Activated naive CD8-positive, alpha-beta T cell treated with anti-CD3 and anti-CD28 coated beads for 36 hours (primary cell): ENCODE data around the gene OR10G7. TPM values are rescaled to one million over a fixed set of nuclear protein-coding genes. Genes with fewer than 3 reads are reported as not detected.
A peak's percentile ranks its signal among the peaks of the same experiment; 100 is the strongest.
"Not testable (repeated sequence)": the region's sequence is repeated elsewhere in the genome, so short reads cannot be mapped to it uniquely, and the experiment has no call there.

Source experiments
- DNase-seq: peaks from one replicate; pipeline ENCODE4 v3.0.0; 2021
- H3K27ac Mint-ChIP-seq: one replicate; pipeline ENCODE4 v1.8.0; 2022; ENCODE audit warnings: mild to moderate bottlenecking, moderate library complexity, mixed read lengths
- H3K27me3 Mint-ChIP-seq: one replicate; pipeline ENCODE4 v1.8.0; 2022; ENCODE audit warnings: mild to moderate bottlenecking, mixed read lengths
- H3K36me3 Mint-ChIP-seq: one replicate; pipeline ENCODE4 v1.8.0; 2021; ENCODE audit warnings: mild to moderate bottlenecking, mixed read lengths
- H3K4me1 Mint-ChIP-seq: one replicate; pipeline ENCODE4 v1.8.0; 2021; ENCODE audit warnings: mixed read lengths
- H3K4me3 Mint-ChIP-seq: one replicate; pipeline ENCODE4 v1.8.0; 2022; ENCODE audit warnings: mild to moderate bottlenecking, moderate library complexity, mixed read lengths
- H3K9me3 Mint-ChIP-seq: one replicate; pipeline ENCODE4 v1.8.0; 2022; ENCODE audit warnings: mixed read lengths
- total RNA-seq, 2 experiments: library from RNA; stranded (reverse); gene quantifications; one replicate each; pipeline ENCODE4 v1.2.3, GENCODE V29; 2021

OR10G7 gene
- total RNA-seq, 2 experiments from 2014 or later = not detected

DNA sequence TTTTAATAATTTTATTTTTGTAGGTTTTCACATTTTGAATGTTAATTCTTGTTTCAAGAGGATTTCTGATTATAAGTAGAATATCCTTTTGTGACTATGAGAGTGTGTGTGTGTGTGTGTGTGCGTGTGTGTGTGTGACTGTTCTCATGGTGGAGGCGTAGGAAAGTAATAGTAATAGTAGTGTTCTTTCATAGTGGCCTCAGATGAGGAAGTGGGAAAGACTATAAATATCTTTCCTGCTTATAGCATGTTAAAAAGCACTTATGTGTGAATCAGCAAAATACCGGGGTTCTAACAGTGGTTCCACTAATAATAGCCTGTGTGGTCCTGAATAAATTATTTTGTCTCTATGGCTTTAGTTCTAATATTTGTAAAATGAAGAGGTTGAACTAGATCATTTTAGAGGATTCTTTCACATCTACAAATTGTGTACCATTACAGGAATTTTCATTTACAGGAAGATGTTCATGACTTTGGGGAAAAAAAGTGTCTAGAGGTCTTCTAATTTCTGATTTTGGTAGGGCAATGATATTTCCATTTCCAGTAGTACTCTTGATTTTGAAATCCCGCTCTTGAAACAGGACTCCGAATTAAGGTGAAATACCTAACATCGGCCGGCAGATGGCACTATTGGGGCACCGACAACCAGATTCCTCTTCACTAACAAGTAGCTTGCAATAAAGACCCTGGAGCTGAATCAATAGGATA, 29.9 kb upstream of the OR10G7 start:
- Mint-ChIP-seq H3K27ac (peak overlapping the region; percentile 20), H3K36me3 (no peaks in the 10 kb centered on the region), H3K4me1 (peaks cover 20% of the 10 kb centered on the region), H3K27me3 (peaks cover 66% of the 10 kb centered on the region), H3K4me3 (peak overlapping the region; percentile 40), H3K9me3 (no peaks in the 10 kb centered on the region)
- peak; percentile 60 for DNase-seq

DNA sequence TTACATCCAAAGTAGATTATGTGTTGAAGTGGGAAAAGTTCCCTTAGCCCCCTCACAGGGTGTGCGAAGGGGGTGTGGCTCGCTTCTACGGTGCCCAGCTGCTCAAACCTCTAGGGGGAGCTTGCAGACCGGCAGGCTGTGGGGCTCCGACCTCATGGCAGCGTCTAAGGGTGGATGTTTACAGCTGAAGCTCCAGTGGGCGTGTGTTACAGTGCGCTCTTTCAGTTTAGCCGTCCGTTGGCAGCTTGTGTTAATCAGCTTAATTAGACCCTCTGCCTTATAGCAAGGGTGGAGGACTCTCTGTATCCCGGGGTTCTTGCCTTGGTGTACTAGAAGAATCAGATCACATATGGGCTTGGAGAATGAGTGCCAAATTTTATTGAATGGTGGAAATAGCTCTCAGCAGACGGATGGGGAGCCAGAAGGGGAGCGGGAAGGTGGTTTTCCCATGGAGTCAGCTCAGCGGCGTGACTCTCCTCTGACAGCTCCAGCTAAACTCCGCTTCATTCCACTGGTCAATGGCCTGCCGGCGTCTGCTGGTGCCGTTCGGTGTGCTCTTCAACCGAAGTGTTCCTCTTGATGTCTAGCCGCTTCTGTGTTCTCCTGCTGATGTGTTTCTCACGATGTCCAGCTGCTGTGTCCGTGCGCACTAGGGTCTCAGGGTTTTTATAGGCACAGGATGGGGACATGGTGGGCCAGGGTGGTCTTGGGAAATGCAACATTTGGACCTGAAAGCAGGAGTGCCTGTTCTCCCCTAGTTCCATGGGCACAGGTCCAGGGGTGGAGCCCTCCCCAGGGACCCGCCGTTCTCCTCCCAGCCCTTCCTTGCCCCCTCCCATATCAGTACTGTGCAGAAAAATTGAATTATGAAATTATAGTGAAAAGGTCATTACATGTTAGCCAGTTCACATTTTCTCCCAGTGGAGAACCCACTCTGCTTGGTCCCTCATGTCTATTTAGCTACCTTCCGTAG, 28.6 kb upstream of the OR10G7 start:
- H3K4me1 Mint-ChIP-seq = peaks cover 20% of the 10 kb centered on the region
- peak; percentile 63 for DNase-seq
- H3K27me3 Mint-ChIP-seq = peaks cover 58% of the 10 kb centered on the region
- H3K9me3 Mint-ChIP-seq = no peaks in the 10 kb centered on the region
- peak overlapping the region; percentile 64 for H3K4me3 Mint-ChIP-seq
- no peaks in the 10 kb centered on the region for H3K36me3 Mint-ChIP-seq
- H3K27ac Mint-ChIP-seq = peak overlapping the region; percentile 45

DNA sequence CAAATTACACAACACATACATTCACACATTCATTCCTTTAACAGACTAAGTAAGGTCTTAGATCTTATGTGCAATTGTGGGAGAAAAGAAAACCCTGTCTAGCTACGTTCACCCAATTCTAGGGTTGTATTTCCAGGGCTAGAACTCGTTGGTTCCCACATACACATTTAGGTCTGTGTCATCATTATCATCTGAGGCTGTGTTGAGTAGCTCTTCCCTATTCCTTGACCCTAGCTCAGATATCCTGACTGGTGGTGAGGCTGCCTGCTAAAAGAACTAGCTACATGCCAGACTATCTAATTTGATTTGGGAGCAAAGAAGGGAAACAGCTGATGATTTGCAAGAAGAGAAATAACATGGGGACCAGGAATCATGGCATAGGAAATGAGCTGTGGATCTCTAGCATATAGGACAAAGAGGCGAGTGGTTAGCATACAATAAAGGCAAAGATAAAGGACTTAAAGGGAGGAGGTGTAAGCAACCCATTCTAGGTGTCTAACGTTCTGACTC, 27.5 kb upstream of the OR10G7 start:
- H3K27ac Mint-ChIP-seq = no peak overlapping the region
- H3K4me3 Mint-ChIP-seq = peak overlapping the region; percentile 18
- DNase-seq = no peak
- peaks cover 54% of the 10 kb centered on the region for H3K27me3 Mint-ChIP-seq
- no peaks in the 10 kb centered on the region for H3K36me3 Mint-ChIP-seq
- H3K4me1 Mint-ChIP-seq = peaks cover 20% of the 10 kb centered on the region
- no peaks in the 10 kb centered on the region for H3K9me3 Mint-ChIP-seq

DNA sequence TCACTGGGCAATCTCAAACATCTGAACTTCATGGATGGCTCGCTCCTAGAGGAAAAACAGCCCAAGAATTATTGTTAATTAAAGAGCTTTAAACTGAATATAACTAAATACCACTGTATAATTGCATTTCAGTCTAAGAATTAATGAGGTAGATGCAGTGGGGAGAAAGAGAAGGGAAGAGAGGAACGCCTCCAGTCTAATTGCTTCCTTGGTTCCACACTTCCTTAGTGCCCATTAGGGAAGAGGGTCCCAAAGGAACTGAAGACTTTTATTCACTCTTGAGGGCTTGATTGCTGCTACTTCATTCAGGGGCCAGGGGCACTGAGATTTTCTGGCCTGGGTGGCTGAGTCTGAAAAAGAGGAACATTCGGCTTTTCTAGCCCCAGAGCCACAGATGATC, 11.8 kb upstream of the OR10G7 start:
- peaks cover 3% of the 10 kb centered on the region for H3K4me1 Mint-ChIP-seq
- no peak for DNase-seq
- H3K4me3 Mint-ChIP-seq = no peak overlapping the region
- H3K27me3 Mint-ChIP-seq = peaks cover 3% of the 10 kb centered on the region
- H3K9me3 Mint-ChIP-seq = no peaks in the 10 kb centered on the region
- H3K27ac Mint-ChIP-seq = no peak overlapping the region
- no peaks in the 10 kb centered on the region for H3K36me3 Mint-ChIP-seq

DNA sequence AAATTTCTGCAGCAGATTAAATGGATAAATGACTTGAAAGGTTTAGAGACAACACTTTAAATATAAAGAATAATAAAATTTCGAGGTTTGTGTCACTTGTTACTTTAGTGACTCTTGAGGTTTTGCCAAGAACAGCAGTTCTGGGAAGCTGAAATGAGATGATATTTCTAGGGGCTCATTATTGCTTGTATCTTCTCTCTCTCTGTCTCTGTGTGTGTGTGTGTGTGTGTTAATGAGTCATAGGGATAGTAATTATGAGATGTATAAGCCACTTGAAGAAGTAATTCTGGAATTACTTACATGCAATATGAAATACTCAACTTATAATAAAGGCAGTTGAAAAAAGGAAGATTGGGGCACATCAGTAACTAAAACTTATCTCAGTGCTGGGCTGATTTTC, 9.6 kb upstream of the OR10G7 start:
- no peaks in the 10 kb centered on the region for H3K9me3 Mint-ChIP-seq
- H3K36me3 Mint-ChIP-seq = no peaks in the 10 kb centered on the region
- no peak overlapping the region for H3K4me3 Mint-ChIP-seq
- no peak overlapping the region for H3K27ac Mint-ChIP-seq
- H3K4me1 Mint-ChIP-seq = peaks cover 3% of the 10 kb centered on the region
- DNase-seq = no peak
- peaks cover 7% of the 10 kb centered on the region for H3K27me3 Mint-ChIP-seq

DNA sequence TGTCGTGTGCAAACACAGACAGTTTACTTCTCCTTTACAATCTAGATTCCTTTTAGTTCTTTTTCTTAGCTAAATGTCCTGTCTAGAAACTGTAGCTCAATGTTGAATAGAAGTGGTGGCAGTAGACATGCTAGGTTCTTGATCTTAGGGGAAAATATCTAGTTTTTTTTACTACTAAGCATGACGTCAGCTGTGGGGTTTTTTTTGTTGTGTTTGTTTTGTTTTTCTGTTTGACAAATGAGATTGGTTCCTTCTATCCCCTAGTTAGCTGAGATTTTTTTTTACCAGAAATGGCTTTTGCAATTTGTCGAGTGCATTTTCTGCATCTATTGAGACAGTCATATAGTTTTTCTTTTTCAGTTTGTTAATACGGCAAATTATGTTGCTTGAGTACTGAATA, 2.3 kb upstream of the OR10G7 start:
- H3K9me3 Mint-ChIP-seq = no peaks in the 10 kb centered on the region
- H3K4me3 Mint-ChIP-seq = no peak overlapping the region
- H3K36me3 Mint-ChIP-seq = no peaks in the 10 kb centered on the region
- no peaks in the 10 kb centered on the region for H3K4me1 Mint-ChIP-seq
- no peak overlapping the region for H3K27ac Mint-ChIP-seq
- peaks cover 7% of the 10 kb centered on the region for H3K27me3 Mint-ChIP-seq
- DNase-seq = no peak

DNA sequence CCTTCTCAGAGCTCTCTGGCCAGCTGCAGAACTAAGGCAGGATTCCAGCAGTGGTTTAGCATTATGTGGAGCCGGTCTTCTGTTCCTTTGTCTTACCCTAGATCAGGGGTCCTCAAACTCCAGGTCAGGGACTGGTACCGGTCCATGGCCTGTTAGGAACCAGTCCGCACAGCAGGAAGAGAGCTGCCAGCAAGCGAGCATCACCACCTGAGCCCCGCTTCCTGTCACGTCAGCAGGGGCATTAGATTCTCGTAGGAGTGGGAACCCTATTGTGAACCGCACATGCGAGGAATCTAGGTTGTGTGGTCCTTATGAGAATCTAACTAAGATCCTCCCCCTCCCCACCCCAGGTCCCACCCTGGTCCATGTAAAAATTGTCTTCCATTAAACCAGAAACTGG, 1.6 kb downstream of the OR10G7 start:
- DNase-seq = no peak
- H3K27me3 Mint-ChIP-seq = peaks cover 11% of the 10 kb centered on the region
- H3K27ac Mint-ChIP-seq = no peak overlapping the region
- H3K4me3 Mint-ChIP-seq = no peak overlapping the region
- H3K4me1 Mint-ChIP-seq = no peaks in the 10 kb centered on the region
- H3K9me3 Mint-ChIP-seq = no peaks in the 10 kb centered on the region
- no peaks in the 10 kb centered on the region for H3K36me3 Mint-ChIP-seq

DNA sequence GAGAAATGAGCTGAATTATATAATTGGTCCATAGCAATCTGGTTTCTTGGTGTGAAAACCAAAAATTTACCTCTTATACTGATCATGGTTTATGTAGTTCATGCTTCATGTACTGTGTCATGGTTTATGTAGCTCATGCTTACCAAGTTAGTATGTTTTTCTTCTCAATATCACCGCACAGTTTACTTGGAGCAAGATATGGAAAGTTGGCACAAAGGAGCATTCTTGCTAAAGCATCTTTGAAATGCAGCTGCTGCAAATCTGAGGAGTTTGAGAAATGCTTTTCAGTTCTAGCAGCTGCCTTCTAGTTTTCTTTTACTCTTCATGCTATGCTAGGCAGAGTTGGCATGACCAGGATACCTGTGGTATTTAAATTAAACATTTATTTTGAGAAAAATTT, 4.5 kb downstream of the OR10G7 start:
- H3K4me3 Mint-ChIP-seq = no peak overlapping the region
- H3K36me3 Mint-ChIP-seq = no peaks in the 10 kb centered on the region
- H3K9me3 Mint-ChIP-seq = no peaks in the 10 kb centered on the region
- DNase-seq = no peak
- peaks cover 11% of the 10 kb centered on the region for H3K27me3 Mint-ChIP-seq
- no peak overlapping the region for H3K27ac Mint-ChIP-seq
- H3K4me1 Mint-ChIP-seq = no peaks in the 10 kb centered on the region

DNA sequence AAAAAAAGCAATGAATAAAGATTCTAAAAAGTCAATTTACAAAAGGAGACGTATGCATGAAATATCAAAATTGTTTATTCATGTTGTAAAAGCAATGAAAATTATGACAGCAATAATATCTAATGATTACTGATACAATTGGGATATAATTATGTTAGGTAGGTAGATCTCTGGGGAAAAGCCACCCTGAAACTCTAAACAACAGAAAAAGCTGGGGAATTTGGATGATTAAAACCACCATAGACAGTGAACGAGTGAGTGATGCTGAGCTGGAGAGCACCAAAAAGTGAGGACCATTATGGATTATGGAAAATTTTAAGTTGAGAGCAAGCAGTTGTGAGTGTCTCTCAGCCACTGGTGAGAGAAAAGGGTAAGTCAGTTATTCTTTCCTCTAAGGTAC, 14.6 kb downstream of the OR10G7 start, which contains the start of gene OR10G8:
OR10G8 (plus strand) TSS at position 301 of the 400 bp plus-strand sequence. CDS start 2,825 bp downstream, outside the sequence.
- Mint-ChIP-seq H3K27me3 (peaks cover 4% of the 10 kb centered on the region), H3K4me1 (no peaks in the 10 kb centered on the region)

DNA sequence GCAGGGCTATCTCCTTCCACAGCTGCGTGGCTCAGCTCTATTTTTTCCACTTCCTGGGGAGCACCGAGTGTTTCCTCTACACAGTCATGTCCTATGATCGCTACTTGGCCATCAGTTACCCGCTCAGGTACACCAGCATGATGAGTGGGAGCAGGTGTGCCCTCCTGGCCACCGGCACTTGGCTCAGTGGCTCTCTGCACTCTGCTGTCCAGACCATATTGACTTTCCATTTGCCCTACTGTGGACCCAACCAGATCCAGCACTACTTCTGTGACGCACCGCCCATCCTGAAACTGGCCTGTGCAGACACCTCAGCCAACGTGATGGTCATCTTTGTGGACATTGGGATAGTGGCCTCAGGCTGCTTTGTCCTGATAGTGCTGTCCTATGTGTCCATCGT, 25.3 kb downstream of the OR10G7 start:
- not testable (repeated sequence) for H3K9me3 Mint-ChIP-seq, DNase-seq, H3K27me3 Mint-ChIP-seq, H3K36me3 Mint-ChIP-seq, H3K4me3 Mint-ChIP-seq, H3K4me1 Mint-ChIP-seq, H3K27ac Mint-ChIP-seq

More for the DNA sequence above, 14.6 kb downstream of the OR10G7 start, which contains the start of gene OR10G8:
- Mint-ChIP-seq H3K27ac (no peak within 1 kb of the TSS), H3K9me3 (no peaks in the 10 kb centered on the region), H3K4me3 (no peak within 1 kb of the TSS), H3K36me3 (no peaks in the 10 kb centered on the region)
- DNase-seq = no peak

DNA sequence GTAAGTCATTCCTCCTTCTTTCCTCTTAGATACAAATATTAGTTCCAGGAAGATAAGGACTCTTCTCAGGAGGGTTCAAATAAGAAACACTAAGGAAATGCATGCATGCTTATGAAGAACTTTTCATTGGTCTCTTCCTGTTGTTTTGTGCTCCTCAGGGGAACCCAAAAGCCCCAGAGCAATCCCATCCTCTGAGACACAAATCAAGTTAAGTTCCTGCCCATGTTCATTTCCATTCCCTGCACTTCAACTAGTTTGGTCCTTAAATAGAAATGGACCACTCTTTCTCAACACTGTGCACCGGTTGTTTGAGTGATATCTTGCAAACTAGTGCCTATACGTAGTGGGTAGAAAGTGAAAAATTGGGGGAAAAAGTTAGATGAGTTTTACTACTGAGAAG, 28.4 kb downstream of the OR10G7 start, which contains the start of gene OR10G4:
OR10G4 (plus strand) TSS at position 301 of the 400 bp plus-strand sequence. CDS start 2,578 bp downstream, outside the sequence.
- Mint-ChIP-seq H3K27me3 (peaks cover 11% of the 10 kb centered on the region), H3K36me3 (no peaks in the 10 kb centered on the region), H3K27ac (no peak within 1 kb of the TSS), H3K4me1 (no peaks in the 10 kb centered on the region), H3K9me3 (no peaks in the 10 kb centered on the region), H3K4me3 (no peak within 1 kb of the TSS)
- DNase-seq = no peak

DNA sequence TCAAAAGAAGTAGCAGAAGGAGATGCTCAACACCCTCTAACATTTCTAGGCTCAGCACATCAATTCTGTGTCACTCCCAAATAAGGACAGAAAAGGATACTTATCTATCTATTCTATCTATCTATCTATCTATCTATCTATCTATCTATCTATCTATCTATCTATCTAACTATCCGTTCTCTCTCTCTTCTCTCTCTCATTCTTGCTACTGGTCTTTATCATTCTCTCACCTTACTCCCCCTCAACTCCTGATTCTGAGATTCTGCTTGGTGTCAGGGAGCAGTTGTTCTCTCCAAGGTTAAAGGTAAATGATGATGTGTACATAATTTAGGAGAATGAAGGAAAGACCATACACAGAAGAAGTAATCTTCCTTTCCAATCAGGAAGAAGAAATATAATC, 46.0 kb downstream of the OR10G7 start, which contains the start of gene OR10G6:
OR10G6 (minus strand) TSS at position 43 of the 400 bp plus-strand sequence; CDS start at position 43, 0 bp downstream.
- Mint-ChIP-seq H3K27me3 (no peaks in the 10 kb centered on the region), H3K36me3 (no peaks in the 10 kb centered on the region), H3K4me1 (no peaks in the 10 kb centered on the region), H3K9me3 (no peaks in the 10 kb centered on the region), H3K27ac (no peak within 1 kb of the TSS), H3K4me3 (no peak within 1 kb of the TSS)
- DNase-seq = no peak
